OCI-LY1 (cell line): ENCODE measurements around the gene MINDY4.

Experiments
- H2AFZ ChIP-seq: fragments of 200-600 bp; sonication (generic), shearing (Covaris generic); 2 replicates; pipeline ENCODE4 v1.6.0; 2014; ENCODE audit warnings: antibody characterized with exemption, mild to moderate bottlenecking, low read length
- H3F3A ChIP-seq: fragments of 200-600 bp; sonication (generic), shearing (Covaris generic); 2 replicates; pipeline ENCODE4 v1.6.0; 2014; ENCODE audit warnings: mild to moderate bottlenecking, antibody characterized with exemption, low read length, moderate library complexity; ENCODE audit not compliant: insufficient read depth
- H3K27ac ChIP-seq: fragments of 200-600 bp; sonication (generic); 2 replicates; pipeline ENCODE4 v1.5.1; 2014; ENCODE audit warnings: low read length, mixed run types, mild to moderate bottlenecking, low read depth; ENCODE audit not compliant: poor library complexity, severe bottlenecking
- H3K27me3 ChIP-seq: fragments of 200-600 bp; sonication (generic); 2 replicates; pipeline ENCODE4 v1.6.0; 2014; ENCODE audit warnings: antibody characterized with exemption, mild to moderate bottlenecking, low read length, moderate library complexity; ENCODE audit not compliant: insufficient read depth
- H3K36me3 ChIP-seq: fragments of 200-600 bp; sonication (generic); 2 replicates; pipeline ENCODE4 v1.6.1; 2014; ENCODE audit warnings: mild to moderate bottlenecking, antibody characterized with exemption, low read length, moderate library complexity, mixed read lengths; ENCODE audit not compliant: insufficient read depth
- H3K4me1 ChIP-seq: fragments of 200-600 bp; sonication (generic); 2 replicates; pipeline ENCODE4 v1.5.1; 2014; ENCODE audit warnings: mild to moderate bottlenecking, low read length, moderate library complexity; ENCODE audit not compliant: insufficient read depth, severe bottlenecking
- H3K4me2 ChIP-seq: fragments of 200-600 bp; sonication (generic), shearing (Covaris generic); 2 replicates; pipeline ENCODE4 v1.6.1; 2014; ENCODE audit warnings: low read length
- H3K4me3 ChIP-seq: fragments of 200-600 bp; sonication (generic); 2 replicates; pipeline ENCODE4 v1.5.1; 2014; ENCODE audit warnings: low read length, low read depth, mild to moderate bottlenecking, mixed read lengths; ENCODE audit not compliant: poor library complexity, severe bottlenecking
- H3K79me2 ChIP-seq: fragments of 200-600 bp; shearing (Covaris generic); 2 replicates; pipeline ENCODE4 v1.6.1; 2016; ENCODE audit warnings: mixed run types, low read length, mixed read lengths; ENCODE audit not compliant: insufficient read depth
- H3K9ac ChIP-seq: fragments of 200-600 bp; sonication (generic), shearing (Covaris generic); 2 replicates; pipeline ENCODE4 v1.6.1; 2014; ENCODE audit warnings: mild to moderate bottlenecking, low read length, mixed read lengths
- H3K9me2 ChIP-seq: fragments of 200-600 bp; sonication (generic), shearing (Covaris generic); 2 replicates; pipeline ENCODE4 v1.6.1; 2014; ENCODE audit warnings: low read depth, mild to moderate bottlenecking, low read length, mixed read lengths
- H3K9me3 ChIP-seq: fragments of 200-600 bp; shearing (Covaris generic); 2 replicates; pipeline ENCODE4 v1.6.1; 2014; ENCODE audit warnings: low read length, mixed read lengths
- H4K20me1 ChIP-seq: fragments of 200-600 bp; sonication (generic), shearing (Covaris generic); 2 replicates; pipeline ENCODE4 v1.6.0; 2016; ENCODE audit warnings: mild to moderate bottlenecking, low read length; ENCODE audit not compliant: insufficient read depth
- CTCF ChIP-seq: fragments of 200-600 bp; sonication (generic), shearing (Covaris generic); IDR thresholded peaks from 2 replicates; pipeline ENCODE4 v1.5.1; 2017; ENCODE audit warnings: mild to moderate bottlenecking, antibody characterized with exemption, low read length, moderate library complexity, mixed read lengths
- EZH2 ChIP-seq: fragments of 200-600 bp; sonication (generic), shearing (Covaris generic); IDR thresholded peaks from 2 replicates; pipeline ENCODE4 v1.8.0; 2017; ENCODE audit warnings: borderline replicate concordance, mixed run types, mild to moderate bottlenecking, antibody characterized with exemption, low read length, moderate library complexity, mixed read lengths

MINDY4 gene

GRCh38 chr7:30743371-30744074 is 27.7 kb upstream of the MINDY4 start:
- no peaks in the 10 kb centered on the region for H3K9me3 ChIP-seq
- H3K9me2 ChIP-seq, result no peaks in the 10 kb centered on the region
- no peaks in the 10 kb centered on the region for H3K79me2 ChIP-seq
- no peak overlapping the region for H3K27ac ChIP-seq
- no peak overlapping the region for H3K9ac ChIP-seq
- no peak overlapping the region for H2AFZ ChIP-seq
- no peaks in the 10 kb centered on the region for H3K27me3 ChIP-seq
- H3K4me1 ChIP-seq, result no peaks in the 10 kb centered on the region
- no peaks in the 10 kb centered on the region for H4K20me1 ChIP-seq
- H3K4me3 ChIP-seq, result no peak overlapping the region
- TF ChIP-seq EZH2 (no peak), CTCF (peak; percentile 13; the same call in 1 of the 2 replicates)
- no peaks in the 10 kb centered on the region for H3F3A ChIP-seq
- H3K4me2 ChIP-seq, result no peak overlapping the region
- H3K36me3 ChIP-seq, result no peaks in the 10 kb centered on the region

GRCh38 chr7:30744075-30744417 is 27.2 kb upstream of the MINDY4 start:
- no peaks in the 10 kb centered on the region for H3K4me1 ChIP-seq
- no peaks in the 10 kb centered on the region for H4K20me1 ChIP-seq
- TF ChIP-seq CTCF, result no peak
- no peak for TF ChIP-seq EZH2
- no peak overlapping the region for H3K27ac ChIP-seq
- H3K36me3 ChIP-seq, result no peaks in the 10 kb centered on the region
- H3K4me2 ChIP-seq, result no peak overlapping the region
- H3K27me3 ChIP-seq, result no peaks in the 10 kb centered on the region
- no peak overlapping the region for H3K9ac ChIP-seq
- no peak overlapping the region for H3K4me3 ChIP-seq
- no peaks in the 10 kb centered on the region for H3K79me2 ChIP-seq
- no peak overlapping the region for H2AFZ ChIP-seq
- H3K9me3 ChIP-seq, result no peaks in the 10 kb centered on the region
- no peaks in the 10 kb centered on the region for H3F3A ChIP-seq
- no peaks in the 10 kb centered on the region for H3K9me2 ChIP-seq

- Histone ChIP-seq H3K27ac (no peak overlapping the region), H3K4me2 (no peak overlapping the region)
- no peak for TF ChIP-seq CTCF
- no peak for TF ChIP-seq EZH2
Measured at GRCh38 chr7:30745261-30745941, 25.8 kb upstream of the MINDY4 start.

More at GRCh38 chr7:30745261-30745941, 25.8 kb upstream of the MINDY4 start:
- Histone ChIP-seq H4K20me1 (no peaks in the 10 kb centered on the region), H2AFZ (no peak overlapping the region), H3K9ac (no peak overlapping the region), H3F3A (no peaks in the 10 kb centered on the region), H3K4me1 (no peaks in the 10 kb centered on the region), H3K27me3 (no peaks in the 10 kb centered on the region; the same call in 1 of the 2 replicates), H3K9me2 (no peaks in the 10 kb centered on the region), H3K9me3 (no peaks in the 10 kb centered on the region), H3K79me2 (no peaks in the 10 kb centered on the region), H3K4me3 (no peak overlapping the region), H3K36me3 (no peaks in the 10 kb centered on the region)
